AG20443 (cell line): ENCODE results near the gene CHRDL2.

Experiments used
- DNase-seq: peaks from one replicate; pipeline ENCODE4 v3.0.0; 2012; ENCODE audit warnings: low spot score, mixed read lengths

The CHRDL2 gene

GRCh38 chr11:74684661-74685060 lies 46.6 kb downstream of the CHRDL2 start:
- no peak for DNase-seq

GRCh38 chr11:74683941-74684481 lies 47.2 kb downstream of the CHRDL2 start:
- DNase-seq = no peak

GRCh38 chr11:74683279-74683871 lies 47.9 kb downstream of the CHRDL2 start:
- DNase-seq = peak; percentile 72

DNA sequence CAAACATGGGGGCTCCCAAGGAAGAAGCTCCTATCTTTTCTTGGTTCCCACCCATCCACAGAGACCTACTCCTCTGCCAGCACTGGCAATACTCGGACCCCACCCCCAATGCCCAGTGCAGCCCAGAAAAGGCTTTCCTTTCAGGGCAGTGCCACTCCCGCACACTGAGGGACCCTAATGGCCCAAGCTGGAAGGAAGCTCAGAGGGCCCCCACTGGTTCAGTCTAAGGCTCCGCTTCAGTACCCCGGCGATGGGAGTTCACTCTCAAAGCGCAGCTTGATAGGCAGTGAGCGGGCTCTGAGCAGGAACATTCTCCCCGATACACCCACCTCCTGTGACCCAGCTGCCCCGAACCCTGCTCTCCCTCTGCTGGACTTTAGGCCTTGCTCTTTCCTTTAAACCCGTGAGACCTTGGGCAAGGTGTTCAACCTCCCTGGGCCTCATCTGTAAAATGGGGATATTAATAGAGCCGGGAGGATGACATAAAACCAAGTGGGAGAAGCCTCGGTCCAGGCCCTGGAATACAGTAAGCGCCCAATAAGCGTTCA lies 48.4 kb downstream of the CHRDL2 start:
- no peak for DNase-seq

DNA sequence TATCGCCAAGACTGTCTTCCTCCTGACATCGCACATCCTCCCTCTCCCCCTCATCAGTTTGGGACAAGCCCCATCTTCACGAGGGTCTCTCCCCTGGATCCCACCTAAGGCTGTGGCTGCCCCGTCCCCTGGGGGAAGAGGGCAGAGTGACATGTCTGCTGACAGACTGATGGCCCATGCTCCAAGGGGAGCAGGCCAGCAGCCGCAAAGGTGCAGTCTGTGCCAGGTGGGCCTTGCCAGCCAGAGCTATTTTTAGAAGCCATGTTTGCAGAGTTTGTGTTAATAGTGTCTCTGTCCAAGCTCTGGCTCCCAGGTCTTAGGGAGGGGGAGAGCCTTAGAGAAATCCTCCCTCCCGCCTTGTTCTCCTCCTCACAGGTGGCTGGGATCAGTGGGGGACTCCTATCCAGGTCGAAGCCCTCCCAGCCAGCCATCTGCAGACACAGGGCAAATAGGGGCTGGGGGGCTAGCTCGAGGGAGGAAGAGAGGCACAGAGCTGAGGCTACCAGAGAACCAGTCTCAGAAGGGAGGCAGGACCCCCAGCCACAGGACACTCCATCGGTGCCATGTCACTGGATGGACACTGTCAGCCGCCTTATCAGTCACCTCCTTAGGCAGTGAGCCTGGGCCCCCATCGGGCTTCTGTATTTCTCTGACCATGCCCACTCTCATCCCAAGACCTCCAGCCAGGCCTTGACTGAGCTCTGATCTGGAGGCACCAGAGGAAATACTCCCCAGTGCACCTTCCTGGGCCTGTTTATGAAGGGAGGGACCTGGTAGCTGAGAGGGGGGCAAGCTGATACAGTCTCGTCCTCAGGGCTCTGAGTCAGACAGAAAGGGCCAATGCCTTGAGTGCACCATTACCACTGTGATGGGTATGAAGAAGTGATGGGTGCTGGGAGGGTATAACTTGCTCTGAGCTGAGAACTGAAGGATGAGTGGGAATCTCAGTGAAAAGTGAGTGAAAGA lies 49.3 kb downstream of the CHRDL2 start:
- no peak for DNase-seq

GRCh38 chr11:74680703-74681531 lies 50.3 kb downstream of the CHRDL2 start:
- DNase-seq = no peak

GRCh38 chr11:74680035-74680671 lies 51.1 kb downstream of the CHRDL2 start:
- no peak for DNase-seq

DNA sequence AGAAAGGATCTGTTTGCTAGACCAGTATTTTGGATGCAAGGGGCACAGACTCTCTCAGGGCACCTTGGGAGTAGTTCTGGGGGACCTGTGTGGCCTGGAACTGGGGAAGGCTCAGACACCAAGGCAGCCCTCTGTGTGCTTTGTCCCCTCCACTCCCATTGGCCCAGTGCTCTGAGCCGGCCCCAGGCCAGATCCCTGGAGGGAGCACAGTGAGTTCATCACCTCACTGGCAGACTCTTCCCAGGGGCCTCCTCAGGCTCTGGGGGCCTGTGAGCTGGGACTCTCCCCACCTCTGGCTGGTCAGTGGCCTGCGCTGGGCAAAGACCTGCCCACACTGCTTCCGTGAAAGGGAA lies 51.7 kb downstream of the CHRDL2 start:
- DNase-seq = no peak

DNA sequence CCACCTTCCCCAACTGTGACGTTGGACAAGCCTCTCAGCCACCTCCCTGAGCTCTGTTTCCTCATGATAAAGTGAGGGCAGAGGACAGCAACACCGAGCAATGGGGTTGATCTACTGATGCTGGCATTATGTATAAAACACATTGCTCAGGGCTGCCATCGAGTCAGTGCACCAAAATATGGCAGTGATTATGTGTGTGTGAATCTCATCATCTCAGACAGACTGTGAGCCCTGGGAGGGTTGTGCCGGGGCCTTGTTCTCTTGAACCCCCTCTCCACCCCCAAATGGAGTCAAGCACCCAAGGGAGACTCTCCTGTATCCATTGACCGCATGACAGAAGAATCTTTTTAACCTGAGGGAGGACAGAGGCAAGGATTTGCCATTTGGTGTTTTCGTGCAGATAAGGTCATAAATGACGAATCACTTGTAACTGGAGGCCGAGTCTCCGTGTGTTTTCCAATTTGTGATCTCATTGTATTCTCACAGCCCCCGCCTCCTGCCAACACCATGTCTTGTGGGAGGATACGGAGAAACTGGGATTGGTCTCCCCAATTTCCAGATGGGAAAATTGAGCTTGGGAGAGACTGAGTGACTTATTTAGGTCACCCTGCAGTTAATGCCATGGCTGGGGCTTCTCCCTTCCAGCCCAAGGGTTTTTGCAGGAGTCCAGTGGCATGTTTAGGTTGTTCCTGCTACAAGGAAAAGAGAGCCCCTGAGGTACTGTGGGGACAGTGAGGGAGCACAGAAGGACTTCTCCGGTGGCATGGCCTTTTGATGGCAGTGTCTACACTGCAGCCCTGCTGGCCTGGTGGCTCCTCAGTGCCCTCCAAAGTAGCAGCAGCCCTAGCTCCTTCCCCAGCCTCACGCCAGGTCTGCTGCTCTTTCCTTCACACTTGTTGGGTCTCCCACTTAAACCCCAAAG lies 52.4 kb downstream of the CHRDL2 start:
- no peak for DNase-seq

- DNase-seq = no peak
Observed at GRCh38 chr11:74678041-74678440, 53.2 kb downstream of the CHRDL2 start.

DNA sequence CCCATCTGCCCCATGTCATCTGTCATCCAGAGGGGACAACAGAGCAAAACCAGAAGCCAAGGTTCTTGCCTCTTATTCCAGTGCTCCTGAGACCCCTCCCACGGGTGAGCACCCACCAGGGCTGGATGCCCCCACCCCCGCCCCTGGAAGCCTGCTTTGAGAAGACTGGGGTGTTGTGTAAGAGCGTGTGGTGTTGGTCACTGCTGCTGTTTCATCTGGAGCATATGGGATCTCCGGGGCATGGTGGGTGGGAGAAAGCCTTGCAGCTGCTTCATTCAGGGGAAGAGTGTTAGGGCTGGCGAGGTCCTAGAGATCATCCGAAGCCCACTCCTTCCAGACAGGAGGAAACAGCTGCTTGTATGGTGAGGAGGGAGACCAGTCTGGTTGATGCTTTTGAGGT lies 54.1 kb downstream of the CHRDL2 start:
- DNase-seq = no peak

DNA sequence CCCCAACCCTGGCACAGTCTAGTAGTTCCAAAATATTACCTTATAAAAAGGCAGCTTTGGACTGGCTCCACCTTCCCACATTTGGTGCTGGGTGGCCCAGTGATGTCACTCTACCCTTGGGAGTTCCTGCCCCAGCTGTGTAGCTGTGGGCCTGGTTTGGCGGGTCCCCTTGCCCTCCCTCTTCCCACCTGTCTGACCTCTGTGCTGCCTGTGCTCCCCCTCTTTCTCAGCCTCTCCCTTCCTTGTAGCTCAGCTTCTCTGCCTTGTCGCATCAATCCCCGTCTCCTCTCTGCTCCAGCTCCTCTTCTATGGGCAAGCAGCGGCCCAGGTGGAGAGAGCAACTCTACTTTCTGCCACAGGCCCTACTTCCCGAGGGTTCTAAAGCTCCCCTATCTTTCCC lies 54.6 kb downstream of the CHRDL2 start:
- no peak for DNase-seq

- no peak for DNase-seq
Observed at GRCh38 chr11:74675761-74676160, 55.5 kb downstream of the CHRDL2 start.

- DNase-seq = no peak
Observed at GRCh38 chr11:74673693-74674360, 57.4 kb downstream of the CHRDL2 start.

DNA sequence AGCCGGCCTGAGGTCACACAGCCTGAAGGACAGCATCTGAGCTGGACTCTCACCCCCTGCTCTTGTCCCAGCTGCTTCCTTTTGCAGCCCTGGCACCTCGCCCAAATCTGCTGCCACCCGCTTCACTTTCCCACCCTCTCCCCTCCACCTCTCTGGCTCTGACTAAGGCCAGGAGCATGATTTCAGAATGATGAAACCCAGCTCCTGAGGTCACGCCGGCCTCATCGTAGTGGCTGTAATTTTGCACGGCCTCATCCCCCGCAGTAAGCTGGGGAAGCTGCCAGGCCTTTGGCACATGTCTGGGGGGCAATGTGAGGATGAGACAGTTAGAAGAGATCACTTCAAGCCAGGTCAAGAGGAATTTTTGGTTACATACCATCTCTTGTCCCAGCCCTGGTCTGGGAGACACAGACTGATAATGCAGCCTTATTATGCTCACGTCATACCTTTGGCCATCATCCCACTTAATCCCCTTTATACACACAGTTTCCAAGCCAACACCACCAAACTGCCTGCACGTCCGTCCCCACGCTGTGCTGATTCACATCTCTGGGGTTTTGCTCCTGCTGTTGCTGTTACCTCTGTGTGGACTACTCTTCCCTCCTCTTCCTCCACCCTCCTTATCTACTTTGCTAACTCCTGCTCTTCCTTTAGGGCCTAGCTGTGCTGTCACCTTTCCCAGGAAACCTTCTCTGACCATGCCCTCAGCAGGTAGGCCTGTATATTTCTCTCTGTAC lies 58.1 kb downstream of the CHRDL2 start:
- DNase-seq = peak; percentile 92

DNA sequence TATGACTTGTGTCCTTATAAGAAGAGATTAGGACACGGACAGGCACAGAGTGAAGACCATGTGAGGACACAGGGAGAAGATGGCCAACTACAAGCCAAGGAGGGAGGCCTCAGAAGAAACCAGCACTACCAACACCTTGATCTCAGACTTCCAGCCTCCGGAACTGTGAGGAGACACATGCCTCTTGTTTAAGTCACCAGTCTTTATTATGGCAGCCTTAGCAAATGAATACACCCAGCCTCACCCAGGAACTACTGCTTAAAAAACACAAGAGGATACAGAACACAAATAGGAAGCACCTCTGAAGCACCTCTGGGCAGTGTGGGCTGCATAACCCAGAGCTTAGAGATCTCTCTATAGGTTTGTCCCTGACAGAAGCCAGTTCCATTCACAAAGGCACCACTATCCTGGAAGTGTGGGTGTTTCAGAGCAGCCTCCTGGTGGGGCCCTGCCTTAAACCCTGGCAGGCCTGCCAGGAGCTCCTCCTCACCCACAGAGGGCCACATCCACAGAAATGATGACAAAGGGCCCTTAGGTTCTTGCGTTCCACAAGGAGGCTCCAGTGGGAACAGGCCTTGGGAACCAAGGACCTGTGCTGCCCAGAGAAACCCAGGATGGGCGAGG lies 58.8 kb downstream of the CHRDL2 start:
- DNase-seq = no peak

DNA sequence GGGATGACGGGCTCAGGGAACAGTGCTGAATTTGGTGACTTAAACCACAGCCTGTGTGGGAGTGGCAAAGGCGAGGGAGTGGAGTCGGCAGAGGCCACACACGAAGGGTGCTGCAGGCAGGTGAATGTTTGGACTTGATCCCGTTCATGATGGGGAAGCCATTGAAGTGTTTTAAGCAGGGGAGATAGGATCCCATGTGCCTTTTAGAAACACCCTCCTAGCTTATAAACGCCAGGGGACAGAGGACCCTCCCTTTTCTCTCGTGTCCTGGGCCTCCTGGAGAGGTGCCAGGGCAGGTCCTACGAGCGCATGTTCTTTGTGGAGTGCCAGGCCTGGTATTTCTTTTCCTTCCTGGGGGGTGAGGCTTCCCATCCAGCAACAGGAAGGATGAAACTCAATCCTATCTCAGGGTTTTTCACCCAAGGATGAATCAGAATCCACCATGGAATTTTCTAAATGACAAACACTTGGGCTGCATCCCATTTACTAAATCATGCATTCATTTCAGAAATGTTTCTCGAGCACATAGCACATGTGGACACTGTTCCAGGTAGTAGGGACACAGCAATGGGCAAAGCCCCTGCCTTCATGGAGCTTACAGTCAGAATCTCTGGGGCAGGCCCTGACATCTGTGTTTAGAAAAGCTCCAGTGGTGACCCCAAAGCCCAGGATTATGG lies 59.6 kb downstream of the CHRDL2 start:
- peak; percentile 64 for DNase-seq

DNA sequence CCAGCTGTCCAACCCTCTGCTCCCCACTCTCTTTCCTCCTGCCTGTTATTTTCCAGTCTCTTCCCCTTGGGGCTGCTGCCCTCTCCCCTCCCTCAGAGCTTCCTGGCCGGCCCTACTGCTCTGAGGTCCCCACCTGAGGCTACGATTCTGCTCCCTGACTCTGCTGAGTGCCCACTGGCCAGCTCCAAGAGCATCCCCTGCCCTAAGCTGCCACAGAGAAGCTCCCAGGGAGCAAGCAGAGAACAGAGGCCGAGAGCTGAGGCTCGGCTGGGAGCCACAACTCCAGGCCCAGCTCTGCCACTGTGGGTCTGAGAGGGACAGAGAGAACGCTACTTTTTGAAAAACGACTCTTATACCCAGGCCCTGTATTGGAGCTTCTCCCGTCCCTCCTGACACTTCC lies 61.1 kb downstream of the CHRDL2 start:
- DNase-seq = no peak
